HG03280 (cell line): ENCODE data around the gene FLNC.
A peak's percentile ranks its signal among the peaks of the same experiment; 100 is the strongest.

Source experiments
- ATAC-seq: cut with Tn5 transposase; IDR thresholded peaks from one replicate; pipeline ENCODE4 v1.9.1; 2021; ENCODE audit warnings: mild to moderate bottlenecking, moderate library complexity; ENCODE audit not compliant: unreplicated experiment

Gene FLNC

DNA sequence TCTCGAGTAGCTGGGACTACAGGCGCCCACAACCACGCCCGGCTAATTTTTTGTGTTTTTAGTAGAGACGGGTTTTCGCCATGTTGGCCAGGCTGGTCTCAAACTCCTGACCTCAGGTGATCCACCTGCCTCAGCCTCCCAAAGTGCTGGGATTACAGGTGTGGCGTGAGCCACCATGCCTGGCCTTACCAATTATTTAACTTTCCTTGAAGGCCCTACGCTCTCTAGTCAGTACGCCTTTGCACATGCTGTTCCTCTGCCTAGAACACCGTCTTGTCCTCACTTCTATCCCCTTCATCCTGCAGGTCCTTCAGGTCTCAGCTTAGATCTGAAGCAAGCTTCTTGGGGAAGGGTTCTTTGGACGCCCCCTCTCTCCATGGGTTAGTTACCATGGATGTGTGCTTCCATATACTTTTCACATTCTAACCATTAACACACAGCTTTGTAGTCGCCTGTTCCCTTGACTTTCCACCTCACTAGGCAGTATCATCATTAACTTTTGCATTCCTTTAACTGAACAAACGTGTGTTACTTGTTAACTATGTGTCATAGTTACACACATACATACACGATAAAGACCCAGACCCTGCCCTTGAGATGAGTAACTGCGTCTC lies 31.9 kb downstream of the FLNC start:
- ATAC-seq: no peak

DNA sequence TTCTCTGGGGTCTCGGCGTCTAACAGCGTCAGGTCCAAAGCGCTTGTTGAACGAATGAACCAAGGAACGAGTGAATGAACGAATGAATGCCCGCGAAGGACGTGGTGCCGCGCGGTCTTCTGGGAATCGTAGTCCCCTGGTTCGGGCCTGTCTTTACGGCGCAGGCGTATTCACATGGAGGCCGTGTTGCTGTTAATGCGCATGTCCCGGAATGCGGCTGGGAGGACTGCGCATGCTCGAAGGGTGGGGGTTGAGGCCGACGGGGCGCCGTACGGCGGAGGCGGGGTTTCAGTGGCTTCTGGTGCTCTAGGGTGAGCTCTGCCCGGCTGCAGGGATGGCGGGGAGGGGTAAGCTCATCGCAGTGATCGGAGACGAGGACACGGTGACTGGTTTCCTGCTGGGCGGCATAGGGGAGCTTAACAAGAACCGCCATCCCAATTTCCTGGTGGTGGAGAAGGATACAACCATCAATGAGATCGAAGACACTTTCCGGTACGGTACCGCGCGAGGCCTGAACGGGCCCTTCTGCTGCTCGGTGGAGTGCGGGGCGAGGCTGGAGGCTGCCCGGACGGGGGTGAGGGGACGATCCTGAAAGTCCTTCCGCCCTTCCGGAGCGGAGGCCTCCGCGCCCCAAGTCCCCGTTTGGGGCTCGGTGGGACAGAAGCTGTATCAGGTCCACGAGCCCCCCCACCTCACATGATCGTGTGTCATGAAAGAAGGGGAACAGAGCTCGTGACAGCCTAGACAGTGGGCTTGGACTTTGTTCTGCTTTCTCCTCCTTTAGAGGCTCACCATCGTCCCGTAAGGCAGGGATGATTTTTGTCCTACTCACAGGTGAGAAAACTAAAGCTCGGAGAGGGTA lies 32.6 kb downstream of the FLNC start, which contains the start of gene ATP6V1F:
TSS of gene ATP6V1F (plus strand) at position 286 of the 862 bp plus-strand sequence. CDS start at position 335, 49 bp downstream.
- ATAC-seq: peak; percentile 85

DNA sequence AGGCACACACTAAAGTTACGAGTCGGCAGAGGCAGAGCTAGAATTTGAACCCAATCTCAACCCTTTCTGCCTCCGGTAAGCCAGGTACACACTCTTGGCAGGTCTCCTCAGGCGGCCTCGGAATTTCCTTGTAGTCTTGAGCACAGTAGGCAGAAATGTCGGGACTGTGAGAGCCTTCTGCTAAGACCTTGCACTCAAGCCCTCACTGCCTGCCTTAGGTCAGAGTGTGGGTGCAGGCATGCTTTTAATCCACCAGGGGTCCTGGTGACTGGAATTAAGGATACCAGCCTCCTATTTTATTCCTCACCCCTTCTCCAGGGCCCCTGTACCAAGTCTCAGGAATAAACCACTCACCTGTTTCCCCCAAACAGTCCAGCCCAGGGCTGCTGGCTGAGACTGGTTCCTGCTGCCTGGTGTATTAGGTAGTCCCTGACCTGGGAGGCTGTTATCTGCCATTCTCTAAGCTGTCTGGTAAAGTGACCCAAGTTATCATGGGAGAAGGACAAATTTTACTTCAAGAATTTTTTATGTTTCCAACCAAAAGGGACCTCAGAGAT lies 33.3 kb downstream of the FLNC start:
- peak; percentile 45 for ATAC-seq

DNA sequence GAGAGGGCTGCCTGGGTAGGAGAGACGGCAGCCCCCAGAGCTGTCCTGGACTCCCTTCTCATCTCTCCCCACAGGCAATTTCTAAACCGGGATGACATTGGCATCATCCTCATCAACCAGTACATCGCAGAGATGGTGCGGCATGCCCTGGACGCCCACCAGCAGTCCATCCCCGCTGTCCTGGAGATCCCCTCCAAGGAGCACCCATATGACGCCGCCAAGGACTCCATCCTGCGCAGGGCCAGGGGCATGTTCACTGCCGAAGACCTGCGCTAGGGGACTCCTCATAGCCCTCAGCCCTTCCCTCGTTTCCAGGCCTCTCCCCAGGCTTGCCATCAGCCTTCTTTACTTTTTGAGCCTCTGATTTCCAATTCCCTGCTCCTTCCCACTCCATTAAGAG lies 35.1 kb downstream of the FLNC start:
- no peak for ATAC-seq

DNA sequence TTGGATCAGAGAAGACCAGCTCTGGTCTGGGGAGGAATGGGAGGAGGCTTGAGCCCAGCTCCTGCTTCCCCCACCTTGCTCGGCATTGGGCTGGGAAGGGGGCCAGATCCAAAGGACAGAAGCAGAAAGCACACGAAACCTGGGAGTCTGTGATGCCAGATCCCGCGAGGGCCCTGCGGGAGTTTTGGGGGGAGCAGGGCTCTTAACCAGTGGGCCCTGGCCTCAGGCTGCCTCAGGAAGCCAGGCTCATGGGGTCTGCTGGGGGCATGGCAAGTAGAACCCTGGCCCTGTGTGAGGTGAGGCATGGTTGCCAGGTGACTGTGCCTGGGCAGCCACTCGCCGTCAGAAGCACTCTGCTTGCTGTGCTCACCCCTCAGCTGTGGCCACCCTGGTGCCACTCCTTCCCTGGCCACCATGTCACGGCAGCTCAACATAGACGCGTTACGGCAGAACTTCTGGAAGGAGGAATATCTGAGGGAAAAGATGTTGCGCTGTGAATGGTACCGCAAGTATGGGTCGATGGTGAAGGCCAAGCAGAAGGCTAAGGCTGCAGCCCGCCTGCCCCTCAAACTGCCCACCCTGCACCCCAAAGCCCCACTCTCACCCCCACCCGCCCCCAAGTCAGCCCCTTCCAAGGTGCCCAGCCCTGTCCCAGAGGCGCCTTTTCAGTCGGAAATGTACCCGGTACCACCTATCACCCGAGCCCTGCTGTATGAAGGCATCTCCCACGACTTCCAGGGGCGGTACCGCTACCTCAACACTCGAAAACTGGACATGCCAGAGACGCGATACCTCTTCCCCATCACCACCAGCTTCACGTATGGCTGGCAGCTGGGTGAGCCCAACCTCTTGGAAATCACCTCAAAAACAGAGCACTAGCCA lies 36.0 kb downstream of the FLNC start:
- ATAC-seq: no peak

DNA sequence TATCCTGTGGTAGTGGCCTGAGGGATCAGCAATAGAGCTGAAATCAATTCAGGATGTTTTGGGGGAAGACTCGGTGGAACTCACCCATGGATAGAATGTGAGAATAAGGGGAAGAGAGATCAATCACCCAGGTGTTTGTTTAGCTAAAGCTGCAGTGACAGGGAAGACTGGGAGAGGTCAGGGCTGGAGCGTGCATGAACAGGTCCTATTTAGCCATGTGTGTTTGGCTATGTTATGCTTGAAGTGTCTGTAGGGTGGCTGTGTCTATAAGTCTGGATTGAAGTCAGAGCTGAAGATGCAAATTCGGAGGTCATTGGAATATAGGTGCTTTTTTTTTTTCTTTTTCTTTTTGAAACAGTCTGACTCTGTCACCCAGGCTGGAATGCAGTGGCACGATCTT lies 37.0 kb downstream of the FLNC start:
- no peak for ATAC-seq

DNA sequence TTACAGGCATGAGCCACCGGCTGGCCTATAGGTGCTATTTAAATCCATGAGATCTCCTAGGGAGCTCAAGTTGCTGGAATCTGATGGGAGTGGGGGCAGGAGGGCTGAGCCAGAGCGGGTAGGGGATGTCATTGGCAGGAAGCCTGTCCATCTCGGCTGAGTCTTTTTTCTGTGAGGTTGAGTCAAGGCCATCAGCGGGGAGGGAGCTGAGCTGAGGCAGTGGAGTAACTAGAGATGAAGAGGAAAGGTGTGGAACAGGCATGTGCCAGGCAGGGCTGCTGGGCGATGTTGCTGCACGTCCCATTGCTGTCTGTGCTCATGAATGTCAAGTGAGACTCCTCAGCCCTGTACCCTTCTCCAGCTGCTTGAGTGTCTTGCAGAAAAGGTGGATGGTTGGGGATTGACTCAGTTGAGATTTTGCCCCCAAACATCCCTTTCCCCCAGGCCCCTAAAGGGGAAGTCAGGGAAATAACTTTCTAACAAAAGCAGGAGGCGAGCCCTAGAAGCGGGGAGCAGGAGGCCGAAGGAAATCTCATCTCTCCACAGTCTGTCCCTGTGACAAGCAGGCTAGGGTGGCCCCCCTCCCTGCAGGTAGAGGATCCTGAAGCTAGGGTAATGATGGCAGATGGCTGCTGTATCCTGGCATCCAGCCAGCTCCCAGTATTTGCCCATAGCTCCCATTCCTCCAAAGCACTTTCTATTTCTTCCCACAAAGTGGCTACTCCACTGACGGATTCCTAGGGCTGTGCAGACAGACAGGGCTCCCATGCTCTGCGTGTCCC lies 37.8 kb downstream of the FLNC start:
- no peak for ATAC-seq

DNA sequence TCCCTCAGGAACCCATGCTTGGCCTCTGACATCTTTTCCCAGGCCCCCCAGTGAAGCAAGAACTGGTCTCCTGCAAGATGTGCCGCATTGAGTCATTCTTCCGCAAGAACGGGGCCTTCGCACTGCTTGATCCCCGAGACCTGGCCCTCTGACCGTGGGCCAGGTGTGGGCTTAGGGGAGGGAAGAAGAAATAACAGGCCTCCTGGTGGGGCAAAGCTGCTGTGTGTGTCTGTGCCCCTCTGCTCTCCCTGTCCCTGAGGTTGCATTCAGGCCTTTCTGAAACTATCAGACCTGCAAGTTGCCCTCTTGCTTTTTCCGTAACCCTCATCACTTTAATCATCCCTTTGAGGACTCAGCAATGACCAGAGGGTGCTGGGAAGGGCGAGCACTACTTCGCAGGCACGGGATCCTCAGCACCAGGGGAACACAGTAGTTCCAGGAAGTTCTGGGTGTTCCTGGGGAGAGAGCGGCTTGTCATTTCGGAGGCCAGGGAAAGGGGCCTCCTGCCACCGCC lies 38.5 kb downstream of the FLNC start:
- ATAC-seq: no peak

DNA sequence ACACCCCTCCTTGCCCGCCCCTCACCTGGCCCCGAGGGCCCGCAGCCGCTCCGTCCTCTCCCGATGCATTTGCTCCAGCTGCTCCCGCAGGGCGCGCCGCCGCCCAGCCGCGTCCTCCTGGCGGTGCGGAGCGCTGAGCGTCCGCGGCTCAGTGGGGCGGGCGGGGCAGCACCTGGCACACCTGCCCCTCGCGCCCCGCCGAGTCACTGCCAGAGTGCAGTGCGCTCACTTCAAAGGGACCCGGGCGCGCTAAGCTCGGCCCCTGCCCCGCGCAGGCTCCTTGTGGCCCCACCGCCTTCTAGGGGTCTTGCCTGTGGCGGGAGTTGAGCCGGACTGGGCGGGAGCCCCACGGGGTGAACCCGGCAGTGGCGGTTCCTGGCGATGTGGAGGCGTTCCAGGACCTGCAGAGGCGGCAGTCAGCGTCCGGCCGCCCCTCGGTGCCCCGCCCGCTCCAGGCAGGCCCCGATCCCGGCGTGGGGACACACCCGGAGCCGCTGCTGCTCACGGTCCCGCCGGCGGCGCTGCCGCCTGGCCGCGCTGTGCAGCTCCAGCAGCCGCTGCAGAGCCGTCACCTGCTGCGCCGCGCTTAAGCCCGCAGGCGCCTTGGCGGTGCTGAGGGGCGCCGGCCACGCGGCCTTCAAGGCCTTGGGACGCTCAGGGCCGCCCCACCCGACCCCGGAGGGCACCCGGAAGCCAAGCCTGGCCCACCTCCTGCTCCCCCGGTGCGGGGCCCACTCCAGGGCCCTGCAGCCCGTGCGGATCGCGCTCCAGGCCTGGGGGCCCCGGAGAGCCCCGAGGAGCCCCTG lies 39.1 kb downstream of the FLNC start:
- ATAC-seq: peak; percentile 59

DNA sequence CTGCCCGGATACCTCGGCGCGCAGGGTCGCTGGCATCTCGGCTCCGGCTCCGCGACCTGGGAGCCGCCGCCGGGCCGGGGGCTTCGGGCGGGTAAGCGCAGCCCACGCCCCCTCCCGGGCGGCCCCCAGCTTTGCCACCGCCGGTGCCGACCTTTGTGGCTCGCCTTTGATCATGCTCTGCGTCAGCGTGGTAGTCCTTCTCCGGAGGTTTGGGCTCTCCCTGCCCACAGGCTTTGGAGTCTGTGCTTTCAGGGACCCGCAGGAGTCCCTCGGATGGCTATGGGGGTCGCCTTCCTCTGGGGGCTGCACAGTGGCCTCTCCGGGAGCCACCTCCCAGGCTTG lies 39.7 kb downstream of the FLNC start:
- peak; percentile 21 for ATAC-seq

DNA sequence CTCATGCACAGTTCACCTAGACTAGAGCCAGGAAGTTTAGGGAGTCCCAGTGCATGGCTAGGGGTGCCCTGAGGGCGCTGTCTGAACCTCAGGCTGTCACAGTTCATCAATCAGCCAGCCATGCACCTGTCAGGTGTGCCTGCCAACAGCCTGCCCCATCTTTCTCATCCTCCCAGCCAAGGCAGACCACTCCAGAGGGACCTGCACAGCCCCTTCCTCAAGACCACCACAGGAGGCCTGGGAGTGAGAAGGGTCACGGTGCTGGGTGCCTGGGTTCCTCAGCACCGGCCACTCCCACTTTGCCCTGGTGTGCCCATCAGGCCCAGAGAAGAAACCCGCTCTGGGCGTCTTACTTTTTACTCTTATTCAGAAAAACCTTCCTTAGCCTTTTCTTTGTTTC lies 40.8 kb downstream of the FLNC start:
- no peak for ATAC-seq

DNA sequence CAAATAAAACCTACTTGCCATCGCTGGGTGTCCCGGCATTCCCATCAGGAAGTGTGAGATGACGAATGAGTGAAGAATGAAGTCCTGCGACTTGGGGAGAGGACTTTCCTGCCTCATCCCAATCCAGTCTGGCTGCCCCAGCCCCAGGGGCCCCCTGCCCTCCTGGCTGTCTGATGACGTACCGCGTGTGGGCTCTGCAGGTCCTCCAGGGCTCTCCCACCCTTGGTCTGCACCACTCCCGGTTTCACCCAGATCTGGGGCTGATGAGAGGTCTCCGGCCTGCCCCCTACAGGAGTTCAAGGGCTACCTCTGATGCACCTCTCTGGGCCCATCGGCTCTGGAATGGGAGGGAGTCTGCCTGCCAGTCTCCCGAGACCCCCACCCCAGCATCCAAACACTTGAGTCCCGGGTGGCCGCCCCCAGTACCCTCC lies 42.2 kb downstream of the FLNC start:
- no peak for ATAC-seq

DNA sequence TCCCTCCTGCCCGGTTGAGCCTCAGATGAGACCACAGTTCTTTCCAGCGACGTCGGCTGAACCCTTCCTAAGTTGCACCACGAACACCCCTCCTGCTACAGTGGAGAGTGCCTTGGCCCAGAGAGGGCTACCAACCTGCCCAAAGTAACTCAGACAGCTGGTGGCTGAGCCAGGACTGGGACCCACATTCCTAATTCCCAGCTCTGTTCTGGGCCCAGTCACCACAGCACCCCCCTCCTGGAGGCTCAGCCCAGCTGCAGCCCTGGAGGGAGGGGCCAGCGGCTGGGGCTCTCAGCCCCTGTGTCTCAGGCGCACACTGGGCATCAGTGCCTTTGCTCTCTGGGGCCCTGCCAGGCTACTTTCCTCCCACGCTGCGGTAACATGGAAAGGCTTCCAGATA lies 43.0 kb downstream of the FLNC start:
- no peak for ATAC-seq

DNA sequence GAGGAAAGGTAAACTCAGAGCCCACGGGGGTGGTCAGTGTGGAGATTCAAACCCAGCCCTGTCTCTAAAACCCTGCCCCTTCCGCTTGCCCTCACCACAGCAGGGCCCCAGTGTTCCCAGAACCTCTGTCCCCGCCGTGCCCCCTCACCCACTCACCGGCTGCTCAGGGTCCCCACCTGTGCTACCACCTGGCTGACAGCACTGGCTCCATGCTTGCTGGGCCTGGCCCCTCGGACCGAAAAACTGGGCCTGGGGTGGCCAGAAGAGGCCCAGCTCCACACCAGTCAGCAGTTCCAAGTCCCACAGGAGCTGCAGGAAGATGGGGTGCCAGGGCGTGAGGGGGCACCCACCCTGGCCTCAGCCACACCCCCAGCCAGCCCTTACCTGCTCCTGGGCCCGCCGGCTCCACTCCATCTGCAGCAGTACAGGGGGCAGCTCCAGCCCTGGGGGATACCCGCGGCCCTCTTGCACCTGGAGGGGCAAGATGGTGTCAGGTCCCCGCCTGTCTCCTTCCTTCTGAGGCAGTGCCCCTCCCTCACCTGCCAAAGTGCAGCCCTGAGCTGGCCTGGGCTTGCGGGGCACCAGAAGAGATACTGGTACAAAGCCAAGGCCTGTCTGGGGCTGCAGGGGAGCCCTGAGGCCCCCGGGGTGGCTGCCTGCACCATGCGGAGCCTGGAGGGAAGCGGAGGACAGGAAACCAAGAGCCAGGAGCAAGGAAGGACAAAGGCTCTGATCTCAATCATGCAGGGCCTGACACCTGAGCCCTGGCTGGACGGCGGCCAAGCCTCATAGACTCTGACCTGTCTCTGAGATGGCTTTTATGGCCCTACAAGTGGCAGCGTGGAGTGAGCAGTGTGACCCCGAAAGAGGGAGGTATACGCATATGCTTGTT lies 44.2 kb downstream of the FLNC start:
- ATAC-seq: no peak

DNA sequence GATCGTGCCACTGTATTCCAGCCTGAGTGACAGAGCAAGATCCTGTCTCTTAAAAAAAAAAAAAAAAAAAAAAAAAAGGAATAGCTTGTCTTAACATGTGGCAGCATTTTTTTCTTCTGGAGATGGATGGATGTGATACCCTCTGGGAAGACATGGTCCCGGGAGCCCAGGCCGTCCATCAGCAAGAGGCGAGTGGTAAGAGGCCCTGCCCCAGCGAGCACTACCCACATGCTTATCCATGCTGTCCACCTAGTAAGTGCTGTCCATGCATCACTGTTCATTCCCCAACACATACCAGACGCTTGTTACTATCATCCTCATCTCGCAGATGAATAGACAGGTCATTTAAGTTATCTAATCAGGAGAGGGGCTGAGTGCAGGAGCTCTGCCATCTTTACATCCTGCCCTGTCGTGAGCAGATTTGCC lies 45.3 kb downstream of the FLNC start:
- ATAC-seq: no peak

DNA sequence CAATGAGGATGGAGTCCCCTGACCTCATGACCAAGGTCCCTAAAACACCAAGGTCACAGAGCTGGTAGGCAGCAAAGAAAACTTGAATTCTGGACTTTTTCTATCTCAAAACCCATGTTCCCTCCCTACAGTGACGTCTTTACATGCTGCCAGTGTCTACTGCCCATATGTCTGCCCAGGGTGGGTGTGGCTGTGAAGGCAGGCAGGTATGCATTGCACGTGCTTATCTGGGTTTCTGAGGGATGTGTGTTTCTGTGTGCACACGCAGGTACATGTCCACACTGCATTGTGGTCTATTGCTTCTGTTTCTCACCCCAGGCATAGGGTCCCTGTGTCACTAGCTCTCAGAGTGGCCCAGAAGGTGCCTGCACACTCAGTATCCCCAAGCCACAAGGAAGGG lies 45.9 kb downstream of the FLNC start:
- ATAC-seq: no peak

DNA sequence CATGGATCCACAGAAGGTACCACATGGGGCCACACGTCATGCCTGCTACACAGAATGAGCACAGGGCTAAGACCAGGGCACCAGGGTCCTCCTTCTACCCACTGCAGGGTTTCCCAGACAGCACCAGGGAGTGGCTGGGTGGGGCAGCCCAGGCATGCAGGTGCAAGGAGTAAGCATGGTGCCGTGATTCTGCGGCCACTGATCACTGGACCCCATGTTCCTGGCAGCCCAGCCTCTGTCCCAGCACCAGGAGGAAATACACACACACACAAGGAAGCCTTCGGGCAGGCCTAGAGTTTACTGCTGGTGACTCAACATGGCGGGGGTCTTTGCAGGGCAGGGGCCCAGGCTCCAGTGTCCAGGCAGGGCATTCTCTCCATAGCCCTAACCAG lies 46.4 kb downstream of the FLNC start:
- no peak for ATAC-seq

DNA sequence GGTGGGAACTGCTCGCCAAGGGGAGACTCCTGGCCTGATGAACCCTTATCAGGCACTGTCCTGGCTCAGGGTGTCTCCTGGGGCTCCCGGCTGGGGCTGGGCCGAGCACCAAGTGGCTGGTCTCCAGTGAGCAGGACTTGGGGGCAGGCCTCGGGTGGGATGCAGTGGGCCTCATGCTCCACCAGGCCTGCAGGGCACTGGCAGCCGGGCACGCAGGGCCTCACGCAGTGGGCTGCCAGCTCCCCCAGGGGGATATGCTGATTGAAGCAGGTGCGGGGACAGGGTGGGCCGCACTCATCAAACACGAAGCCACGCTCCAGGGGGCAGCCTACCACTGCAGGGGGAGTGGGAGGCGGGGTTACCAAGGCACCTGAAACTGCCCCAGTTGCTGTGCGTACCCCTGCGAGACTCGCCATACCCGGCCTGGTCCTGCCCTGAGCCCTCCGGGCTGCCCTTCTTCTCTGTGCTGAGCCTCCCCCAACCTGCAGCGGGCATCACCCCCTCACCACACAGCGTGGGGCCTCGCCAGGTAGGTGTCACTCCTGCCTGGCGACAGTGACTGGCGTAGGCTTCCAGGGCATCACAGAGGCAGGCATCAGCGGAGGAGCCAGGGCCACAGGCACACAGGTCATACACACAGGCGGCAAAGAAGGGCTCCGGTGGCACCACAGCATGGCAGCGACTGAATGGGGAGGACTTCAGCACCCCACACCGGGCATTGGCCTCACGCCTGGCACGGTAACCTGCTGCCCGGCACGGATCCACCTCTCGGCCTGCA lies 47.0 kb downstream of the FLNC start:
- ATAC-seq: no peak
